ENCODE data around the gene TBX18. TPM values are rescaled to one million over a fixed set of nuclear protein-coding genes. Genes with fewer than 3 reads are reported as not detected.

The TBX18 gene
- polyA plus RNA-seq, 1 experiment, result 34.5 TPM

DNA sequence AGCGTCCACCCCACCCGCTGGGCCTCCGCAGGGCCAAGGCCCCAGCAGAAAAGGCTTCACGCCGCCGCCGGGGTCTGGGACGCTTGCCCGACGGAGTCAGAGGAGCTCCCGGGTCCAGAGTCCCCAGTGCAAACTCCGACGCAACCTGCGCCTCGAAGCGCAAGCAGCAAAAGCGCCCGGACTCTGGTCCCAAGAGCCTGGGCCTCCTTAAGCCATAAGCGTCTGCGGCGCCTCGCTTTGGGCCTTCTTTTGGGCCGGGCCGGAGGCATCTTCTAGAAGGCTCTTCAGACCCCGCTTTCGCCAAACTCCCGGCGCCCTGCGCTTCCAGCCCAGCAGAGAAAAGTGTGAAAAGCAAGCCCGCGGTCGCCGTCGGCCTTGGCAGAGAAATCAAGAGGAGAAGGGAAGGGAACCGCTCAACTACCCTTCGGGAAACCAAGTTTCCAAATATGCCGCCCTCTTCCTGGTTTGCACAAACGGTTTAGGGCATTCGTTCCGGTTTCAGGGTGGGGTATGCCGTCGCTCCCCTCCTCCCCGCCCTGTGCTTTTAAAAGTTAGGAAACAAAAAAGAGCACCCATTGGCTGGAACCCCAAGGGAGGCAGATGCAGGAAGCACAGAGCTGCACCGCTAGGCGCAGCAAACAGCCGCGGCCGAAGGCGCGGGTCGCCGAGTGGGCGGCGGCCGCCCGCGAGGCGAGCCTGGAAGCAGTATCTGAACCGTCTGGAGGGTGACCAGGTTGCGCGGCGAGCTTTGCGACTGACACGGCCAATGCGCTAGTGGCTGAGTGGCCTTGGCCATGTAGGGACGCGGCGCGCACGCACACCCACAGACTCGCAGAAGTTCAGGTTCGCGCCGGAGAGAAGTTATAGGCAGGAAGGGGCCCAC, 1.2 kb downstream of the TBX18 start:
- POLR2A ChIA-PET, result interaction anchor here (0.6 to 1.1 kb wide), 3 partner anchors 11 to 830 kb away, joined by 4 to 5 read pairs (median 4); partner anchors contain the start of gene SNX14
- no peaks in the 10 kb centered on the region for H3K27me3 ChIP-seq (ENCODE audit: control insufficient read depth, insufficient read depth, low read length)
- TF ChIP-seq, protein P1, sequence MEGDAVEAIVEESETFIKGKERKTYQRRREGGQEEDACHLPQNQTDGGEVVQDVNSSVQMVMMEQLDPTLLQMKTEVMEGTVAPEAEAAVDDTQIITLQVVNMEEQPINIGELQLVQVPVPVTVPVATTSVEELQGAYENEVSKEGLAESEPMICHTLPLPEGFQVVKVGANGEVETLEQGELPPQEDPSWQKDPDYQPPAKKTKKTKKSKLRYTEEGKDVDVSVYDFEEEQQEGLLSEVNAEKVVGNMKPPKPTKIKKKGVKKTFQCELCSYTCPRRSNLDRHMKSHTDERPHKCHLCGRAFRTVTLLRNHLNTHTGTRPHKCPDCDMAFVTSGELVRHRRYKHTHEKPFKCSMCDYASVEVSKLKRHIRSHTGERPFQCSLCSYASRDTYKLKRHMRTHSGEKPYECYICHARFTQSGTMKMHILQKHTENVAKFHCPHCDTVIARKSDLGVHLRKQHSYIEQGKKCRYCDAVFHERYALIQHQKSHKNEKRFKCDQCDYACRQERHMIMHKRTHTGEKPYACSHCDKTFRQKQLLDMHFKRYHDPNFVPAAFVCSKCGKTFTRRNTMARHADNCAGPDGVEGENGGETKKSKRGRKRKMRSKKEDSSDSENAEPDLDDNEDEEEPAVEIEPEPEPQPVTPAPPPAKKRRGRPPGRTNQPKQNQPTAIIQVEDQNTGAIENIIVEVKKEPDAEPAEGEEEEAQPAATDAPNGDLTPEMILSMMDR (IDR thresholded peaks at IDR 0.05; ENCODE audit: insufficient read depth, low read depth, low read length), result 0 out of 2 replicates have a peak, but pooled peaks have one; percentile 13
- H3K4me3 ChIP-seq (ENCODE audit: low read depth, low read length), result peak overlapping the region; percentile 78
- peak; percentile 66 for DNase-seq (ENCODE audit: low read depth)
- no peaks in the 10 kb centered on the region for H3K36me3 ChIP-seq (ENCODE audit: control insufficient read depth, insufficient read depth, low read length)
- CTCF ChIA-PET, result interaction anchor here (0.9 to 1.9 kb wide), 10 partner anchors 10 to 560 kb away, joined by 3 to 9 read pairs (median 4); no protein-coding TSS in a partner anchor

DNA sequence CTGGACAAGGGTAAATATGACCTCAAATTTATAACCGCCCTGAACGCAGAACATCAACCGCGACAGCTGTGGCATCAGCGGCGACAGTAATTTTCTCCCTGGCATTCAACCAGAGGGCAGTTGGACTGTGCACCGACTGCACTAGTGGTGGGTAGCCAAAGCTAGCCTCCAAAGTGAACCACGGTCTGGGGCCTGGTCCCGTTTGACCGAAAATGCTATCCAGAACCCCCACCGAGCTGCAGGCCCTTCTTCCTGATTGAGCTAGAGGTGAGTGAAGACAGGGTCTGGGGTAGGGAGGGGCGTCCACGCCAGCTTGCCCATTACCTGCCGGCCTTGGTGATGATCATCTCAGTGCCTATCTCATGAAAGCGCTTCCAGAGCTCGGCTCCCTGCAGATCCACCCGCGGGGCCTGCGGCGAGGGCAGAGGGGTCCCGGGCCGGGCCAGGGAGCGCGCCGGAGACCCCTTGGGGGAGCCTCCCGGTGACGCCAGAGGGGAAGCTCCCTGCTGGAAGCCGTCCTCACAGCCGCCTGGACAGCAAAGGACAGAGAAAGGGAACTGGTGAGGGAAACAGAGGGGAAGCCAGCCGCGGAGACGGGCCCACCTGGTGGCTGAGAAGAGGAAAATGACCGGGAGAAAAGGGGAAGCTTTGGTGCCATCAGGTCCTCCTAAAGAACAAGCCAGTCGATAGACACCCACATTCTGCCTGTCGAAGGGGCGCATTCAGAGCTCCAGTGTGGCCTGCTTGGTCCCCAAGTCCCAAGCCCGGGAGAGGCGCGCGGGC, 2.0 kb downstream of the TBX18 start:
- DNase-seq (ENCODE audit: low read depth), result no peak
- ChIA-PET POLR2A (interaction anchor here (1.1 kb wide), 1 partner anchor 10 kb away, joined by 4 read pairs; no protein-coding TSS in a partner anchor), CTCF (interaction anchor here (0.7 to 1.9 kb wide), 12 partner anchors 9 to 561 kb away, joined by 3 to 9 read pairs (median 4); no protein-coding TSS in a partner anchor)
- peak overlapping the region; percentile 78 for H3K4me3 ChIP-seq (ENCODE audit: low read depth, low read length)
- H3K27me3 ChIP-seq (ENCODE audit: control insufficient read depth, insufficient read depth, low read length), result no peaks in the 10 kb centered on the region
- TF ChIP-seq, protein P1 (IDR thresholded peaks at IDR 0.05; ENCODE audit: insufficient read depth, low read depth, low read length), result peak; percentile 47; the same call in 1 of the 2 replicates
- H3K36me3 ChIP-seq (ENCODE audit: control insufficient read depth, insufficient read depth, low read length), result no peaks in the 10 kb centered on the region

DNA sequence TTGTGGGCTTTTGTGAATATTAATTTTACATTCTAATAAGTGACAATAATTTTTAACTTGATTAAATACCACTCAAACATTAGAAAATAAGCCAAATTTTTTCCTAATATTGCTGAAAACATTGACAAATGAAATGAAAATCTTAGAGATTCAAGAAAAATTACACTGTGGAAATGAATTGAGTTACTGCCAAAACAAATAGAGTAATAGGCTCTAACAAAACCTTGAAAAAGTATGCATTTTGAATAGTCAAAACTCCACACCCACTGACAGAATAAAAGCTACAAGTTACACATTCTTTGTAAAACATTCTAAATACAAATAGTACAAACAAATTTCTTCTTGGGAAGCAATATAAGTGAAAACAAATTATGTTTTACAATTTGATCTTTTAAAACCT, 5.9 kb downstream of the TBX18 start:
- POLR2A ChIA-PET, result no interaction called here
- TF ChIP-seq, protein P1 (IDR thresholded peaks at IDR 0.05; ENCODE audit: insufficient read depth, low read depth, low read length), result no peak
- DNase-seq (ENCODE audit: low read depth), result no peak
- H3K36me3 ChIP-seq (ENCODE audit: control insufficient read depth, insufficient read depth, low read length), result no peaks in the 10 kb centered on the region; the same call in 1 of the 2 replicates
- CTCF ChIA-PET, result no interaction called here
- H3K27me3 ChIP-seq (ENCODE audit: control insufficient read depth, insufficient read depth, low read length), result no peaks in the 10 kb centered on the region
- H3K4me3 ChIP-seq (ENCODE audit: low read depth, low read length), result no peak overlapping the region

DNA sequence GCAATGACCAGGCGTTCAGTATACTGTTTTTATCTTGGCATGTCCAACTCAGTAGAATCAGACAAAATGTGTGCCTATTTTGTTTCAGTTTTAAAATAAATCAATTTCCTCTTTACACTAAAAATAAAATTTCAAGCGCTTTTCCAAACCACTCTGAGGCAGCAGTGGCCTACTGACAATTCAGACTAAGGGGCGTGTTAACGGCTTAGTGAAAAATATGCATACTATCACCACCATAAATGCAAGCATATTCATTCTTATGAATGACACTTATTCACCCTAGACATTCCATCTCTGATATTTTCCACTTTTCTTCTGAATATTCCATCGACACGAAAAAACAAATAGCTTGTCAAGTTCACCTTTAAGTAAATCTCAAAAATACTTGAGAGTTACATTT, 7.5 kb downstream of the TBX18 start:
- DNase-seq (ENCODE audit: low read depth), result no peak
- TF ChIP-seq, protein P1 (IDR thresholded peaks at IDR 0.05; ENCODE audit: insufficient read depth, low read depth, low read length), result no peak
- Histone ChIP-seq H3K4me3 (ENCODE audit: low read depth, low read length) (no peak overlapping the region), H3K27me3 (ENCODE audit: control insufficient read depth, insufficient read depth, low read length) (no peaks in the 10 kb centered on the region), H3K36me3 (ENCODE audit: control insufficient read depth, insufficient read depth, low read length) (no peaks in the 10 kb centered on the region; the same call in 1 of the 2 replicates)
- POLR2A ChIA-PET, result interaction anchor here (0.5 kb wide), 1 partner anchor 25 kb away, joined by 3 read pairs; no protein-coding TSS in a partner anchor
- CTCF ChIA-PET, result no interaction called here

DNA sequence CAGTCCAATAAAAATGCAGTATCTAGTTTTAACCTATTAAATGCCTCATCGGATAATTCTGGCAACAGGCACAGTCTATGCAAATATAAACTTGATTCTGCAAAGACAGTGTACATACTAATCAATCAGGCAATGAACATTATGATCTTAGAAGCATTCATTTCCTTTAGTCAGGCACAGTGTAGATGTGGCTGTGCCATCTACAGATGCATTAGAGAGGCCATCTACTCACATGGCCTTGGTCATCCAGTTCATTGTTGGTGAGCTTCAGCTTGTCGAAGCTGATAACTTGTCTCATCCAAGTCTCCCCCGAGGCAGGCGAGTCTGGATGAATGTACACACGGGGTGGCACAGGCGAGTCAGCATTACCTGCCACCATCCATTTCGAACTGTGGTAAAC, 7.9 kb downstream of the TBX18 start:
- POLR2A ChIA-PET, result no interaction called here

More for the DNA sequence above, 7.9 kb downstream of the TBX18 start:
- no peak overlapping the region for H3K4me3 ChIP-seq (ENCODE audit: low read depth, low read length)
- H3K27me3 ChIP-seq (ENCODE audit: control insufficient read depth, insufficient read depth, low read length), result no peaks in the 10 kb centered on the region
- no peaks in the 10 kb centered on the region; the same call in 1 of the 2 replicates for H3K36me3 ChIP-seq (ENCODE audit: control insufficient read depth, insufficient read depth, low read length)
- no peak for DNase-seq (ENCODE audit: low read depth)
- TF ChIP-seq, protein P1 (IDR thresholded peaks at IDR 0.05; ENCODE audit: insufficient read depth, low read depth, low read length), result no peak
- CTCF ChIA-PET, result no interaction called here

All from BJ (cell line).